GM18519 (cell line): ENCODE results near the gene RSPO1.

Experiments used
- ATAC-seq: cut with Tn5 transposase; IDR thresholded peaks from one replicate; pipeline ENCODE4 v1.9.1; 2021; ENCODE audit warnings: mild to moderate bottlenecking, moderate library complexity; ENCODE audit not compliant: unreplicated experiment, low FRiP score

RSPO1 gene

DNA sequence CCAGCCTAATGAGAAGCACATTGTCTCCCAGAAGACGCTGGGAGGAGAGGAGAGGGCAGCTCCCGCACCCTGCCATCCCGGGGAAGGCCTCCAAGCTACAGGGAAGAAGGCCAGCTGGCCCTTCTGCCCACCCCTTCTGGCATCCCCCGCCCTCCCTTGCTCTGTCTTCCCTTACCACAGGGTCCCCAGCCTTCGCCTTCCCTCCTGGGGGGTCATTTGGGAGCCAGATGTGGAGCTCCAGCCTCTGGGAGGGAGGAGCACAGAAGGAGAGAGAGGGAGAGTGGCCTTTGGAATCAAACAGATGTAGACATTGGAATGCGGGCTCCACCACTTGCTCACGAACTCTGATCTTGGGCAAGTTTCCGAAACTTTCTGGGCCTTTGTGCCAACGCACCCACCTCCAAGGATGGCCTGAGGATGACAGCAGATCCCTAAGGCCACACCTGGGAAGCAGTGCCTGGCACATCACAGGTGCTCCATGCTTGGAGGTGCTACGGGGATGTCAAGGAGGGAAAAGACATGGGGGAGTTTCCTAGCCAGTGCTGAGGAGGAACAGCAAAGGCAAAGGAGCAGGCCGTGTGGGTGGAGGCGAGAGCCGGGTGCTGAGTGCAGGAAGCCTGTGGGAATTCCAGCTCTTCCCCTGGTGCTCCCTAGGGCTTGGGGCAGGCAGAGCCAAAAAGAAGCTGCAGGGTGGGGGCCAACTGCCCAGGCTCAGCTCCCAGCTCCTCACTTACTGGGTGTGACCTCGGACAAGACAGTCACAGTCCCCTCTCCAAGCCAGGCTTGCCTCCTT lies 23.1 kb upstream of the RSPO1 start:
- no peak for ATAC-seq

DNA sequence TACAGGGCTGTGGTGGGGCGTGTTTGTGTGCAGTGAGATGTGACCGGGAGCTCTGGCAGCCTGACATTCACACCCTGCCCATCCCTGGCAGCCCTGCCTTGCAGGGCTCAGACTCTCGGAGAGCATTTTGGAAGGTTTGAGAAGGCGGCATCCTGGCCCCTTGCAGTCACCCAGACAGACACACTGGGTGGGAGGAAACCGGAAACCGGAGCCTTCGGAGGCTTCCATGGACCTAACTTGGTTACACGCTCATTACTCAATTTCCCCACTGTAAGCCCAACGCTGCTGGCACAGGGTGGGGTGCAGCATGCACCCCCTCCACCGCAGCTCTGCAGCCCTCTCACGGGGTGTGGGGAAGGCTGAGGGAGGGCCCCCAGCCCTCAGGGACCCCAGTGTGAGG lies 22.2 kb upstream of the RSPO1 start:
- ATAC-seq: no peak

DNA sequence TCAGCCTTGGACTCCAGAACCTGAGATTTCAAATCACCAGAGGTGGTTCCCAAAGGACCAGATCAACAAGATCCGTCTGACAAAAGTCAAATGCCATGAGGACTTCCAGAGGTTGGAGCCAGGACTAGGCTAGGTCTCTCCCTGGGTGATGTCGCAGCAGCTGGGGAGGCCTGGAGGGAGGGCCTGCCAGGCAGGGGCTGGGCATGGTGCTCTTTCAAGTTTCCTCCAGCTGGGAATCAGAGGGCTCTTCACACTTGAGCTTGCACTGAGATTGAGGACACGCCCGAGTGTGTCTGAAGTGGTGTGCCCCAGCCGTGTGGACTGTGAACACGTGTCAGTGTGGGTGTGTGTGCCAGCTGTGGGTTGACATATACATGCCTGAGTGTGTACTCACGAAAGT lies 21.3 kb upstream of the RSPO1 start:
- ATAC-seq: no peak

GRCh38 chr1:37655274-37655673 lies 20.6 kb upstream of the RSPO1 start:
- no peak for ATAC-seq

GRCh38 chr1:37653906-37654305 lies 19.2 kb upstream of the RSPO1 start:
- no peak for ATAC-seq

DNA sequence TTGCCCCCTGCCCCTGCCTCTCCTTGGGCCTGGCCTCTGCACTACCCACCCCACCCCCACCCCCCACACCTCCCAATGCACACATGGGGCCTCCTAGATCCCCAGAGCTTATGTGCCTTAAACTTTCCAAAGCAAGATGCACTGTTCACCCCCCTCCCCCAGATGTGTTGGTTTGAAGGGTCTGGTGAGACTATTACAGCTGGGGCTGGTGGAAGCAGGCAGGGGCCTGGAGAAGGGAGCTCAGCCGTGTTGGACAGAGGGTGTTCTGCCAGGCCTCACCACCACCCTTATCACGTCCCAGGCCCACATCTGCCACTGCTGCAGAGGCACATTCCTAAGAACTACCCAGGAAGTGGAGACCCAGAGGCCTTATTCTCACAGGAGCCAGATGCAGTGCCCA lies 18.3 kb upstream of the RSPO1 start:
- no peak for ATAC-seq

DNA sequence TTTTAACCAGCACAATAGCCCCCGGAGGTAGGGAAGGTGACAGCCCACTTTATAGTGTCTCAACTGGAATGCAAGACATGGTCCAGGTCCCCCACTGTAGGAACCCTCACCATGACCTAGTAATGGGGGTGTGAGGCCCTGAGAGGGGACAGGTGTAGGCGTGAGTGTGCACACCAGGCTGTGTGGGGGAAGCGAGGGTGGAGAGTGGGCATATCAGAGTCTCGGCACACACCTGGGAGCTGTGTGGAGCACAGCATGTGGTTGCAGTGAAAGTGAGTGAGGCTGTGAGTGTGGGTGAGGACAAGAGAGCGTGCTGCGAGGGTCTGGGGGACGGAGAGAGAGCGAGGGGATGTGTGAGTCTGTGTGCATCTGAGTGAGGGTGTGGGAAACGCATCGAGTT lies 17.1 kb upstream of the RSPO1 start:
- ATAC-seq: no peak

GRCh38 chr1:37650721-37651120 lies 16.0 kb upstream of the RSPO1 start:
- no peak for ATAC-seq

- no peak for ATAC-seq
Measured at GRCh38 chr1:37650173-37650572, 15.5 kb upstream of the RSPO1 start.

GRCh38 chr1:37647281-37647680 lies 12.6 kb upstream of the RSPO1 start:
- ATAC-seq: no peak

DNA sequence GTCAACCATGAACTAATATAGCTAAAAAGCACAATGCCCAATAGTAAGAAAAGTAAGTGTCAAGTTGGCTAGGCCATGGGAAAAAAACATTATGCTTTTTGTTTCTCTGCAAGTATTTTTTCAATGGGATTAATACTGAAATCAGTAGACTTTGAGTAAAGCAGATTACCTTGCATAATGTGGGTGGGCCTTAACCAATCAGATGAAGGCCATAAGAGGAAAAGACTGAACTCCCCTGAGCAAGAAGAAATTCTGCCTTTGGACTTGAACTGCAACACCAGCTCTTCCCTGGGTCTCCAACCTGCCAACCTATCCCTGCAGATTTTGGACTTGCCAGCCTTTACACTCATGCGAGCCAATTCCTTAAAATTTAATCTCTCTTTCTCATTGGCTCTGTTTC lies 6.4 kb upstream of the RSPO1 start:
- ATAC-seq: no peak

DNA sequence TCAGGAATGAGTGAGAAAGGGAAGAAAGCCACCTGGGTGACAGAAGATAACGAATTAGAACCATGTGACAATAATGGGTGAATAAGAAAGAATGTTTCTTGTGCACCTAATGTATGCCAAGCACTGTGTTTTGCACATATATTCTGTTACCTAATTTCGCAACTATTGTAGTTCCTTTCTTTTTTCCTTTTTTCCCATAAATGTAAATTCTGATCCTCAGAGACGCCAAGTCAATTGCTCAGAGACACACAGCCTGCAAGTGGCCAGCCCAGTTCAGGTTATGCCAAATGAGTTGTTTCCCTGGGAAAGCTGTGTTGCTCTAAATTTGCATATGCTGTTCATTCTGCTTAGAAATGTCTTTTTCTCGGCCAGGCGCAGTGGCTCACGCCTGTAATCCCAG lies 1.7 kb upstream of the RSPO1 start:
- no peak for ATAC-seq

DNA sequence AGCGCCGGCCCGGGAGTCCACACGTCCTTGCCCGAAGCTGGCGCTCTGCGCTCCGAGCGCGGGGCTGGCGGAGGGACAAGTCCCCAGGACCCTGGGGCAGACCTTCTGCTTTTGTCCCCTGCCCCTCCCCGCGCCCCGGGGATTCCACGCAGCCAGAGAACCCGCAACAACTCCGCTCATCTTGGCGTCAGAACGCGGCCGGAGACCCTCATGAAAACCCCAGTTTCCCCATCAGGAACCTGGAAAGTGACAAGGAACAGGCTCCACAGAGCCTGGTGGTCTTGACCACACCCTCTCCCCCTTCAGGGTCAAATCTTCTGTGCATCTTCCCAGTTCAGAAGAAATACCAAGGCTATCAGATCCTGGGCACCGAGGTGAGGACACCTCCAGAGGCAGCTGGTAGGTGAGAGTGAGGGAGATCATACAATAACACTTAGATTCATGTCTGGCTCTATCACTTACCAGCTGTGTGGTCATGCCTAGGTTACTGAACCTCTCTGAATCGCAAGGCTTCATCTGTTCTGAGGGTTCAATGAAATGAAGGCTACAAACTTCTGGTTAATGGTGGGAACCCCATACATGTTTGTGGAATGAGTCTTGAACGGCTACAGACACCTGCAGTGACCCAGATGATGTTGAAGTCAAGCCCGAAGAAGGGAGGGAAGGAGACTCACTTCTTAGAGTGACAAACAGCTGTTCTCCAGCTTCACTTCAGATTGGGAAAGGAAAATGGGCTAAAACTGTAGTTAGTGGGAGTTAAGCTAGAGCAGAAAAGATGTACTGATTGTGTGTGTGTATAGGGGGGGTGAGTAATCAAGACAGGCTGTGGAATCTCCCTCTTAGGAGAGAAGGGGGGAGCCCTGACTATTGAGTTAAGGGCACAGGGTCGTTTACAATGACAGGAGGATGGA lies 555 bp upstream of the RSPO1 start:
- no peak for ATAC-seq

DNA sequence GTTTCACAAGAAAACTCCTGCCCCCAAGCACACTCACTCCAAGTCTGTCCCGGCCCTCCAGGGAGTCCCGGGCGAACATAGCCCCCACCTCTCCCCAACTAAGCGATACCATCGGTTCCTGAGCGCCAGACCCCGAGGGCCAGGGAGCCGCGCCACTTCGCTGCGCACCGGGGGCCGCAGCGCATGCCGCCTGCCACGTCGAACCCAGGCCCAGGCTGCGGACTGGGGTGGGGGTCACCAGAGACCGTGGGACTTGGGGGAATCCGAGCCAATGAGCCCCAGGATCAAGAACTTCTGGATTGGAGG lies 801 bp downstream of the RSPO1 start:
- no peak for ATAC-seq

DNA sequence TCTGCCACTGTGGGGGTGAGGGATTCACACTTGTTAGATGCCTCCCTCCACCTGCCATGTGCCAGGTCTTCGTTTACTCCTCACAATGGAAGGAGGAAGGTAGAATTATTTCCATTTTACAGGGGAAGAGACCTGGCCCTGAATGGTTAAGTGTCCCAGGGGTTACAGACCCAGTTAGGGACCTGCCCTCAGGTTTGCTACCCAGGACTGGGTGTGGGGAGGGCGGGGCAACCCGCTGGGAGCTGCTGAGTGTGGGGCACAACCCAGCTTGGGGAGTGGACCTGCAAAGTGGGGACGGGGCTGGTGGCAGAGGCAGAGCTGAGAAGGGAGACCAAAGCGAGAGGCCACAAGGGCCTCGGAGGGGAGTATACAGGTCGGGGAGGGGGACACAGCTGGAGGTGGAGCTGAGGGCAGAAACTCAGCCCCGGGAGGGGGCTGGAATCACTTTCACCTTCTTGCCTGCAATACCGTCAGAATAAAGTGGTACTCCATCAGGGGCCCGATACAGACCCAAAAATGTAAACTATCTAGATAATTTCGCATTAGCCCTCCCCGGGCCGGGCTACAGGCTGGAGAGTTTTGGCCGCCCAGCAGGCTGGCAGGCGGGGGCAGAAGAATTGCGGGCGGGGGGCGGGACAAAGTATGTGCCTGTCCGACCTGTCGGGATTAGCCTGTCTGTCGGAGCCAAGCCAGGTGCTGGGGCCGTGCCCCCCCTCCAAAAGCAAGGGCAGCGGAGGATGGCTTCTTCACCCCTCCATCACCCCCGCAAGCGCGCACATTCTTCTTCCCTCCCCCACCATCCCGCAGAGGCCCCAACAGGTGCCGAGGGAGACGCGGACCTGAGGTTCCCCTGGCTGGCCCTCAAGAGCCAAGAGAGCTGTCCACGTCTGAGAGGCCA lies 1.4 kb downstream of the RSPO1 start:
- no peak for ATAC-seq

GRCh38 chr1:37631036-37631435 lies 3.7 kb downstream of the RSPO1 start:
- no peak for ATAC-seq

GRCh38 chr1:37630426-37631028 lies 4.2 kb downstream of the RSPO1 start:
- ATAC-seq: no peak

GRCh38 chr1:37629726-37630425 lies 4.8 kb downstream of the RSPO1 start:
- ATAC-seq: no peak

- no peak for ATAC-seq
Measured at GRCh38 chr1:37629008-37629407, 5.7 kb downstream of the RSPO1 start.

DNA sequence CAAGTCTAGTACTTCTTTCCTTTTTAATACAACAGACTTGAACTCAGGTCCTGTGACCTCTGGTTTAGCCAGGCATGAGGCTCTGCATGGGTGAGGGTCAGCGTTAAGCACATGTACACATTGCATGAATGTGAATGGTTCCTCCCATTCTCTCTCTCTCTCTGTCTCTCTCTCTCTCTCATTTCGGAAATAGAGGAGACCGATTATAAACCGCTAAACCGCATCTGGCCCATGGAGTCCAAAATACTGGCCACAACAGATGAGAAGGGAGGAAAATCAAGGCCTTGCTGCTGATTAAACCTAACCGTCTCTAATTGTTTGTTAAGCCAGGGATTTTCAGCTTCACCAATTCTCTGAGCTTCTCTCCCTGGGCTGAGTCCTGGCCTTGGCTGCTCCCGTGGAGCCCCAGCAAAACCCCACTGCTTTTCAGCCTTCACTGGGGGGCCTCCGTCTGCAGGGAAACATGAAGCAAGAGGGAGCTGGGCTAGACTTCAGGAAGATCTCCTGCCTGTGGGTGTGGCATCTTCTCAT lies 6.6 kb downstream of the RSPO1 start:
- no peak for ATAC-seq
